GM19463 (cell line): ENCODE results near the gene ZNF445.
"Not testable (repeated sequence)": the region's sequence is repeated elsewhere in the genome, so short reads cannot be mapped to it uniquely, and the experiment has no call there.

Experiments used
- ATAC-seq: cut with Tn5 transposase; IDR thresholded peaks from one replicate; pipeline ENCODE4 v1.9.1; 2021; ENCODE audit warnings: mild to moderate bottlenecking, moderate library complexity; ENCODE audit not compliant: unreplicated experiment

Gene ZNF445

GRCh38 chr3:44437800-44438199, 39.7 kb downstream of the ZNF445 start:
- no peak for ATAC-seq

GRCh38 chr3:44436181-44436580, 41.3 kb downstream of the ZNF445 start:
- ATAC-seq = no peak

DNA sequence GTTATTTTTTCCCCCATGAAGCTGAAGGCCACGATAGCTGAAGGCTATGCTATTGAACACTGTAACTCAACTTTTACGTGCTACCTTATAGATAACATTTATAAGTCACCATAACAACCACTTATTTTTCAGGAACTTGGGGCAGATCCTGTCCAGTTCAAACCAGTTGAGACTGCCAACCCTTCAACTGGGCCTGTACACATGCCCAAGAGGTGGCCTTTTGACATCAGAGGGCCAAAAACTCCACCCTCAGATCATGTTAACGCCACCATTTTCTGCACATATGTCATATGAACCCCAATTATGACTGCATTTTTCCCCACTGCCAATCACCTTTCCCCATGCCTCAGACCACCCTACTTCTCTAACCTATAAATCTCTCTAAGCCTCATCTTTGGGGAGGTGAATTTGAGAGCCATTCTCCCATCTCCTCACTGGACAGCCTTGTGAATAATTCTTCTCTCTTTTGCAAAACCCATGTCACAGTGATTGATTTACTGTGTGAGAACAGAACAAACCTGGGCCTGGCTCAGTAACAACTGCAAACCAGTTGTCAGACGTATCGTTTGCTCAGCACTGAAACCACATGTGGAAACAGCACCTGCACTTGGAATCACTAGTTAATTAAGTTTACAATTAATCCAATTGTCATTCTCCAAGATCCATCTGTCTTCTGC, 42.5 kb downstream of the ZNF445 start:
- ATAC-seq = no peak

DNA sequence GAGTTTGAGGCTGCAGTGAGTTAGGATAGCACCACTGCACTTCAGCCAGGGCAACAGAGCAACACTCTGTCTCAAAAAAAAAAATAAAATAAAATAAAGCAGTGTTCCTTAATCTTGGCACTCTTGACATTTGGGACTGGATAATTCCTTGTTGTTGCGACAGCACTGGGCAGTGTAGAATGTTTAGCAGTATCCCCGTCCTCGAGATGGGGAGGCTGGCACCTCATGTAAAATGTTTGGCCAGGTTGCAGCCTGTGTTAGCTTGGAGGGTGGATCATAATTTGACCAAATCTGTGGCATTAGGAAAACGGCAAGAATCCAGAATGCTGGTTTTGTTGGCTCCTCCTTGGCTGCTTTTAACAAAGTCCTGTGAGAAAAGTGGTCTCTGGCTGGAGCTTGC, 47.0 kb downstream of the ZNF445 start:
- no peak for ATAC-seq

DNA sequence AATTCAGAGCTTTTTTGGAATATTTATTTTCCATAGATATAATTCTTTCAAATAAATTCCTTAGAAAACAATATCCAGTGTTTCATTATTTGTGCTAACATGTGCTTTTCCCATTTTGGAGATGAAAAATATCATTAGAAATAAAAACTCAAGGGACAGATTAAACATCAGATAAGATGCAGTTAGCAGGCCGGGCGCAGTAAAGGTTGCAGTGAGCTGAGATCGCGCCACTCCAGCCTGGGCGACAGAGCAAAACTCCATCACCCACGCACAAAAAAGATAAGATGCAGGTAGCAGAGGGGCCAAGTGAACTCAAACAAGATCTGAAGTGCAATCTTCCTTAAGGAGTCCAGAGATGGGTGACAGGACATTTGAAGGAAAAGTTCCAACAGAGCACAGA, 48.0 kb downstream of the ZNF445 start:
- ATAC-seq = no peak

DNA sequence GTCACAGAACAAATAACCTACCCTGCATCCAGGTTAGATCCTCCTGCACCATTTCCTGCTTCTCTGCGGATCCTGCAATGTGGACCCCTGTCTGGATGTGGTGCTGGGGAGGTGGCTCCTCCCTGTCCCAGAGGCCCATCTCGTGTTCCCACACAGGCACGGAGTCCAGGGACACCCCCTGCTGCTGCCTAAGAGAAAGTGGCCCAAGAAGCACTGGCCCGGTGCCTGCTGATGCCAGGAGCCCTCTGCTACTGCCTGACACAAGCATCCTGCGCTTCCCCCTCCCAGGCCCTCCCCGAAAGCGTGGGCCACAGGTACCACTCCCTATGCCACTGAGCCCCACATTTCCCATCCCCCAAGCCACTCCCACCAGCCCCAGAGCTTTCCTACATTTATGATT, 48.6 kb downstream of the ZNF445 start:
- ATAC-seq = no peak

- ATAC-seq = no peak
These were observed 49.8 kb downstream of the ZNF445 start for GRCh38 chr3:44427683-44428082.

- ATAC-seq = no peak
These were observed 52.7 kb downstream of the ZNF445 start for GRCh38 chr3:44424758-44425157.

DNA sequence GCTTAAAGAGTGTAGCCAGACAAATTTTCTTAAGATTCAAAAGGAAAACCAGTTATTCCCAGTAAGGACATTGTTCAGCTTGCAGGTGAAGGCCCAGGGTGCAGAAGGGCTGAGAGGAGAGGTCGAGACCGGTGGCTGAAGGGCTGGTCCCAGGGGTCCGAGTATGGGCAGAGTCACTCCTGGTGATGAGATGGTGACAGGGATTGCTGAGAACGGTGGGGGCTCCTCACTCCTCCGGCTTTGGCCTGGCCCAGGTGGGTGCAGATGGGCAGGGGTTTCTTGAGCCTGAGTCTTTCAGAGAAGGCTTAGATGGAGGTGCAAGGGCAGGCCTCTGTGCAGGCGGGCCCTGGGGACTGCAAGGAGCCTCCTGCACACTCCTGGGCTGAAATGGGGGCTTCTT, 56.2 kb downstream of the ZNF445 start:
- ATAC-seq = no peak

DNA sequence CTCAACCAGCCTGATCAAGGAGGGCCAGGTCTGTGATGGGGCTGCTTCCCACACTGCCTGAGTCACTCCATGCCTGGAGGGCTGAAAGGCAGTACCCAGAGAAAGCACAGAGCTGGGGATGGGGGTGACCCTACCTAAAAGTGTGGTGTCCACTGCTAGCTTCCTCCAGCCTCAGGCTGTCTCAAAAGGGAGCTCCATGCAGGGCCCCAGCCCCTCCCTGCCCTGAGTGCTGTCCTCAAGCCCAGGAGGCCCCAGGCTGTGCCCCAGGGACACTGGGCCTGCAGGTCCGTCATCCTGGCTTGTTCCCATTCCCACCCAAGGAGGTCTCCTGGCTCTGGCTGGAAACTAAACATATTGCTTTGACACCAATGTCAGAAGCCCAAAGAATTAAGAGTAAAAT, 56.8 kb downstream of the ZNF445 start:
- ATAC-seq = no peak

DNA sequence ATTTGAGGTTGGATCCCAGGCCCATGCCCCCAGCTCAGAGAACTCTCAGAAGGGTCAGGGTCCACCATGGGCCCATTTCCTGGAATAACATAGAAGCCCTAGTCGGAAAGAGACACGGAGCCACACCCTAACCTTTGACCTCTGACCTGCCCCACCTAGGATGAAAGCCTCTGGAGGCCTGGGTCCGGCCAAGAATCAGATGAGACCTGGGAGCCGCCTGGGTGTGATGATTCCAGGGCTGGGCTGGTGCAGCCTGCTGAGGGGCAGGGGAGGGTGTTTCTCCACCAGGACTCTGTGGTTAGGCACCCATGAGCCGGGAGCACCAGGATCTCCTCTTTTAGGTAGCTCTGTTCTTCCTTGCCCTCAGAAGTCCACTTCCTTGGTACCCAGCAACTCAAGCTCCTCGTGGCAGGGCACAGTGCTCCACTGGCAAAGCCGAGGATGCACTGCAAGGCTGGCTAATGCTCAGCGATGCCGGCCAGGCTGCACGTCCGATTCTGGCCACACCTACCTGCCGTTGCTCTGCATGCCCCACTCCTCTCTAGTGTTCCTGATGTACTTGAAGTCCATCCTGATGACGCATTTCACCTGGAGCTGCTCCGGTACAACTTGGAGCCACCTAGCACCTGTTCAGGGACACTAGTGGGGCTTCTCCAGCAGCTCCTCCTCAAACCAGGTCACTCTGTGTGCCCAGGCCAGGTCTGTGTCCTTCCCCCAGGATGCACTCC, 57.4 kb downstream of the ZNF445 start:
- ATAC-seq = no peak

- ATAC-seq = no peak
These were observed 58.2 kb downstream of the ZNF445 start for GRCh38 chr3:44419116-44419922.

- ATAC-seq = no peak
These were observed 58.9 kb downstream of the ZNF445 start for GRCh38 chr3:44418549-44418948.

GRCh38 chr3:44418118-44418517, 59.4 kb downstream of the ZNF445 start:
- not testable (repeated sequence) for ATAC-seq

DNA sequence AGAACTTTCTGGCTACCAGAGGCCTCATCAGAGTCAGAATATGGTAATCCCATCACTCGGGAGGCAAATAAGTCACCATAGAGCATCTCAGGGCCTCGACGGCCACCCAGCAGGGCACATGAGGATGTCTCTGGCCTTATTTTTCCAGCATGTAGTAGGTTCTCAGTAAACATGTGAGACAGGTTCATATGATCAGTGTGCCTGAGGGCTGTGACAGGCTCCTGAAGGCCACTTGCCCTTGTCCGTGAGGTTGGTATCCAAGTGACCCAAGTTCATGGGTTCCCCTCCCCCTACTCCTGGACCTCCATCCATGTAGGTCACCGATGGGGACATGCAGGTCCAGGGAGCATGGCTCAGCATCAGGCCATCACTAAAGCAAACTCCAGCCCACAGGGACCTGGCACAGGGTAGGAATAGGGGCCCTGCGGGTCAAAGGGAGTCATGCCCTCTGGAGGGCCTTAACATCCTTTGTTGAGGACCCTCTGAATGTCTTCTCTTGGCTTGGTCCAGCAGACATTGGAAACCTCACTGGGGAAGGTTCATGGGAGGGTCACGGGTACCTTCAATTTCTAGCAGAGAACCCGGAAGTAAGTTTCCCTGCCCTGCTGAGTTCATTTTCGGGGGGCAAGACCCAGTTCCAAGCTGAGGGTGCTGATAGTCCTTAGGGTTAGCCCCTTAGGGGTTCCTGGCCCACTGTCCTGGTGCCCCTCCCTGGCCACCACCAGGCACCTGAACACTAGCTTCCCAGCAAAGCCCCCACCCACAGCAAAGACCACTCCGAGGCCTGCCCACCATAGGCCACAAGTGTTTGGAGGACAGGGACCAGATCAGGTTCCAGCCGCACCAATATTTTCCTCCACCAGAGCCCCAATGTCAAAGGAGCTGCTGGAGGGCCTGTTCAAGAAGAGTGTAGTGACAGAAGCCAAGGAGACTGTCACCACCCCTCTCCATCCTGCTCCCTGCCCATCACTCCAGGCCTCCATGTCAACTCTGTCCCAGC, 61.1 kb downstream of the ZNF445 start:
- no peak for ATAC-seq

GRCh38 chr3:44415421-44415820, 62.0 kb downstream of the ZNF445 start:
- ATAC-seq = no peak

GRCh38 chr3:44414517-44415090, 62.9 kb downstream of the ZNF445 start:
- ATAC-seq = no peak

GRCh38 chr3:44412365-44412764, 65.1 kb downstream of the ZNF445 start:
- no peak for ATAC-seq

GRCh38 chr3:44411031-44411645, 66.3 kb downstream of the ZNF445 start:
- no peak for ATAC-seq
